MM.1S (cell line): Measurements from ENCODE around the gene KIAA1328.

Experiments
- CTCF ChIP-seq: fragments of 300-600 bp; sonication (generic); IDR thresholded peaks from 2 replicates; pipeline ENCODE4 v1.5.1; 2016; ENCODE audit warnings: antibody characterized with exemption, low read length, mixed read lengths
- EZH2 ChIP-seq: fragments of 300-600 bp; sonication (generic); optimal IDR thresholded peaks from 2 replicates; pipeline ENCODE3; 2017; ENCODE audit warnings: low read depth, mild to moderate bottlenecking, antibody characterized with exemption, low read length, mixed read lengths
- EZH2phosphoT487 ChIP-seq: fragments of 300-600 bp; sonication (generic); IDR thresholded peaks from 2 replicates; pipeline ENCODE4 v1.6.1; 2018; ENCODE audit warnings: antibody characterized with exemption, low read length

- no peak for TF ChIP-seq CTCF
- TF ChIP-seq EZH2, result no peak
- no peak for TF ChIP-seq EZH2phosphoT487
Observed at GRCh38 chr18:37272226-37272625, 443.3 kb downstream of the KIAA1328 start.
